Fibroblast of lung (primary cell): Measurements from ENCODE around the gene SMOC2. TPM values are rescaled to one million over a fixed set of nuclear protein-coding genes. Genes with fewer than 3 reads are reported as not detected.

Source experiments
- DNase-seq, 2 donors: peaks; one replicate each; pipeline versions ENCODE4 v3.0.0 to v3.0.0-alpha.2; 2010; ENCODE audit warnings: low read depth in 2 of 2
- H2AFZ ChIP-seq: 2 replicates; pipeline ENCODE4 v1.5.1; 2012; ENCODE audit warnings: low read length, control low read depth, inconsistent platforms
- H3K27ac ChIP-seq: 2 replicates; pipeline ENCODE4 v1.5.1; 2011; ENCODE audit warnings: low read length, control low read depth; ENCODE audit not compliant: insufficient read depth
- H3K27me3 ChIP-seq: 2 replicates; pipeline ENCODE4 v1.5.1; 2011; ENCODE audit warnings: mild to moderate bottlenecking, low read length; ENCODE audit not compliant: control insufficient read depth, insufficient read depth
- H3K36me3 ChIP-seq: 2 replicates; pipeline ENCODE4 v1.5.1; 2011; ENCODE audit warnings: low read length; ENCODE audit not compliant: control insufficient read depth, insufficient read depth
- H3K4me1 ChIP-seq: 2 replicates; pipeline ENCODE4 v1.5.1; 2011; ENCODE audit warnings: low read length; ENCODE audit not compliant: control insufficient read depth, insufficient read depth; ENCODE audit errors: extremely low read depth
- H3K4me2 ChIP-seq: 2 replicates; pipeline ENCODE4 v1.5.1; 2011; ENCODE audit warnings: low read length, control low read depth; ENCODE audit not compliant: insufficient read depth; ENCODE audit errors: extremely low read depth
- H3K4me3 ChIP-seq, 4 experiments: fragments of 200-600 bp in 1 of 4; sonication (generic) in 1 of 4; replicated peaks in 1 of 4; 2 replicates each; pipeline ENCODE4 v1.5.1; 2011 to 2016; ENCODE audit warnings: low read length in 4 of 4, low read depth in 3 of 4, mild to moderate bottlenecking in 3 of 4, control low read depth in 2 of 4, inconsistent platforms in 1 of 4, mixed read lengths in 1 of 4; ENCODE audit not compliant: insufficient read depth in 1 of 4; ENCODE audit errors: control extremely low read depth in 1 of 4
- H3K79me2 ChIP-seq: 2 replicates; pipeline ENCODE4 v1.5.1; 2012; ENCODE audit warnings: mild to moderate bottlenecking, low read length, inconsistent platforms; ENCODE audit not compliant: control insufficient read depth, insufficient read depth
- H3K9ac ChIP-seq: 2 replicates; pipeline ENCODE4 v1.5.1; 2011; ENCODE audit warnings: mild to moderate bottlenecking, low read length, control low read depth; ENCODE audit not compliant: insufficient read depth
- H3K9me3 ChIP-seq: 2 replicates; pipeline ENCODE4 v1.5.1; 2012; ENCODE audit warnings: low read depth, low read length; ENCODE audit not compliant: control insufficient read depth, insufficient read depth
- H4K20me1 ChIP-seq: 2 replicates; pipeline ENCODE4 v1.5.1; 2011; ENCODE audit warnings: low read length; ENCODE audit not compliant: control insufficient read depth, insufficient read depth; ENCODE audit errors: extremely low read depth
- CTCF ChIP-seq, 2 donors: IDR thresholded peaks in 1 of 2; conservative IDR thresholded peaks in 1 of 2; 1 replicate in 1 of 2; 2 replicates in 1 of 2; pipeline ENCODE4 v1.5.1; 2011 to 2012; ENCODE audit warnings: low read length in 2 of 2, control low read depth in 1 of 2, inconsistent platforms in 1 of 2, low read depth in 1 of 2, mild to moderate bottlenecking in 1 of 2
- EZH2 ChIP-seq: IDR thresholded peaks from 2 replicates; pipeline ENCODE4 v1.5.1; 2012; ENCODE audit warnings: low read length, control low read depth, mild to moderate bottlenecking; ENCODE audit errors: missing control alignments
- polyA plus RNA-seq, 2 donors: library from polyadenylated mRNA; depleted of rRNA in 1 of 2; stranded (reverse) in 1 of 2; unstranded in 1 of 2; fragments of >200 nt; gene quantifications; 2 replicates each; pipeline ENCODE4 v1.2.1, GENCODE V29; 2011 to 2012; ENCODE audit warnings: missing spikeins in 1 of 2
- total RNA-seq: library from RNA; depleted of rRNA; stranded (reverse); fragments of >200 nt; gene quantifications from 2 replicates; pipeline ENCODE4 v1.2.1, GENCODE V29; 2014

SMOC2 gene
- total and polyA plus RNA-seq, 2 donors (not counting 1 experiment from before 2014, with no cell fraction given): not detected

DNA sequence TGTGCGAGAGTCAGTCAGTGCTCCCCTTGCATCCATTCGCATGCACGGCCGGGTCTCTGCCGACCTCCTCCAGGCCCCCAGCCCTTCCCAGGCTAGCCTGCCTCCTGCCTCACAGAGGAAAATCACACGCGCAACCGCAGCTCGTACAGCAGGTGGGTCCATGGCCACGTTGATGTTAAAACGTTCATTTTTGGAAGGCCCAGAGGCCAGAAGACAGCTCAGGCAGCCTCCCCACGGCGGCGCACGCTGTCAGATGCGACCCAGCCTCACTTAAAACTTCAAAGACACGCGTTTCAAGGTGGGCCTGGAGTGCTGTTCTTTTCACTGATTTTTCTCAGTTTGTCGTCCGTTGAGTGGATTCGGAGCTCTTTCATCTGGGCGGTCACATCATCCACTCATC is 276.5 kb downstream of the SMOC2 start:
- Histone ChIP-seq H3K79me2 (no peaks in the 10 kb centered on the region), H3K27ac (no peak overlapping the region), H3K9me3 (no peaks in the 10 kb centered on the region), H3K4me2 (no peak overlapping the region), H3K36me3 (no peaks in the 10 kb centered on the region), H4K20me1 (no peaks in the 10 kb centered on the region), H3K4me1 (no peaks in the 10 kb centered on the region), H3K27me3 (no peaks in the 10 kb centered on the region), H3K4me3 (no peak overlapping the region), H2AFZ (no peak overlapping the region), H3K9ac (no peak overlapping the region)
- DNase-seq: no peak
- no peak for TF ChIP-seq CTCF (conservative IDR thresholded peaks at IDR 0.05 in 1 of 2, IDR thresholded peaks at IDR 0.05 in 1 of 2; ENCODE audit: low read depth in 1 of 2, low read length in 2 of 2)
- TF ChIP-seq EZH2: no peak

Other genes with a start within 250 kb of the SMOC2 start
- gene DACT2, start 121.4 kb upstream of the SMOC2 start, total RNA-seq: not detected in 2 replicates
- gene DACT2, start 121.4 kb upstream of the SMOC2 start, polyA plus RNA-seq: not detected in 2 replicates